ENCODE data around the gene RMC1.

DNA sequence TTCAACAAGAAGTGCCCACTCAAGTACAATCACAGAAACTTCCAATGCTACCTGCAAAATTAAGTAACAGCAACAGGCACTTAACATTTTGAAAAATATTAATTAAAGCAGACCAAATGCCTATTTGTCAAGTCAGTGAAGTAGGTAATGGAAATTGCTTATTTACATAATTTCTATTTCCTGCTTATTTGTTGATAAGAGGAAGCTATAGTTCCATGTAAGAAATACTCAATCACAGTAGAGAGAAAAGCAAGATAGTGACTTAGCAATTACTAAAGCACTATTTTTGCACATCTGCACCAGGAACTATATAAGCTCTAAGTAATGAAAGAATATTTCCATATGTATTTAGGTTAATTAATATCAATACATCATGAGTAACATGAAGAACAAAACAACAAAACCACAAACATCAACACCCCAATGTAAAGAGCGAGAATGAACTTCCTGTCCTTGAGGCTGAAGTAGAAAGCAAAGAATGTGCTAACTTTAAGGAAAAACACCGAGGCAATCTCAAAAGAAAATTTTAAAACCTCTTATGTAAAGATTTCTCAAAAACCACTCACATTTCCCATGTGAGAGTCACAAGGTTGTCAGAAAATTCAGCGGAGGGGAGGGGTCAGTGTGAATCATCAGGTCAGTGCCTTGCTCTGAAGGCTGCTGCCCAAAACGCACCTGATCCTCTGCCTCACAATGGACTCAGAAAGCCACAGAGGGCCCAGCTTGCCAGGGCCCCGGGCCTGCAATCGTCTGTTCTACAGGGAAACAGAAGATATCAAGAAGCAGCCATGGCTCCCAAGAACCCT lies 70.5 kb downstream of the RMC1 start:
- TF ChIP-seq, protein P1, sequence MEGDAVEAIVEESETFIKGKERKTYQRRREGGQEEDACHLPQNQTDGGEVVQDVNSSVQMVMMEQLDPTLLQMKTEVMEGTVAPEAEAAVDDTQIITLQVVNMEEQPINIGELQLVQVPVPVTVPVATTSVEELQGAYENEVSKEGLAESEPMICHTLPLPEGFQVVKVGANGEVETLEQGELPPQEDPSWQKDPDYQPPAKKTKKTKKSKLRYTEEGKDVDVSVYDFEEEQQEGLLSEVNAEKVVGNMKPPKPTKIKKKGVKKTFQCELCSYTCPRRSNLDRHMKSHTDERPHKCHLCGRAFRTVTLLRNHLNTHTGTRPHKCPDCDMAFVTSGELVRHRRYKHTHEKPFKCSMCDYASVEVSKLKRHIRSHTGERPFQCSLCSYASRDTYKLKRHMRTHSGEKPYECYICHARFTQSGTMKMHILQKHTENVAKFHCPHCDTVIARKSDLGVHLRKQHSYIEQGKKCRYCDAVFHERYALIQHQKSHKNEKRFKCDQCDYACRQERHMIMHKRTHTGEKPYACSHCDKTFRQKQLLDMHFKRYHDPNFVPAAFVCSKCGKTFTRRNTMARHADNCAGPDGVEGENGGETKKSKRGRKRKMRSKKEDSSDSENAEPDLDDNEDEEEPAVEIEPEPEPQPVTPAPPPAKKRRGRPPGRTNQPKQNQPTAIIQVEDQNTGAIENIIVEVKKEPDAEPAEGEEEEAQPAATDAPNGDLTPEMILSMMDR (IDR thresholded peaks at IDR 0.05 in 2 of 3, conservative IDR thresholded peaks at IDR 0.05 in 1 of 3; ENCODE audit: borderline replicate concordance in 1 of 3, insufficient read depth in 1 of 3, low read depth in 2 of 3, low read length in 2 of 3): no peak
- no peak for TF ChIP-seq SP1 (IDR thresholded peaks at IDR 0.05; ENCODE audit: low read depth)
- no peak for TF ChIP-seq POLR2AphosphoS5 (IDR thresholded peaks at IDR 0.05; ENCODE audit: low read depth, low read length)

Measured in HCT116 (cell line).